Fibroblast of lung (primary cell): ENCODE data around the gene LRRC74A. TPM values are rescaled to one million over a fixed set of nuclear protein-coding genes. Genes with fewer than 3 reads are reported as not detected.

Experiments
- DNase-seq, 2 donors: peaks; one replicate each; pipeline versions ENCODE4 v3.0.0 to v3.0.0-alpha.2; 2010; ENCODE audit warnings: low read depth in 2 of 2
- H2AFZ ChIP-seq: 2 replicates; pipeline ENCODE4 v1.5.1; 2012; ENCODE audit warnings: low read length, control low read depth, inconsistent platforms
- H3K27ac ChIP-seq: 2 replicates; pipeline ENCODE4 v1.5.1; 2011; ENCODE audit warnings: low read length, control low read depth; ENCODE audit not compliant: insufficient read depth
- H3K27me3 ChIP-seq: 2 replicates; pipeline ENCODE4 v1.5.1; 2011; ENCODE audit warnings: mild to moderate bottlenecking, low read length; ENCODE audit not compliant: control insufficient read depth, insufficient read depth
- H3K36me3 ChIP-seq: 2 replicates; pipeline ENCODE4 v1.5.1; 2011; ENCODE audit warnings: low read length; ENCODE audit not compliant: control insufficient read depth, insufficient read depth
- H3K4me1 ChIP-seq: 2 replicates; pipeline ENCODE4 v1.5.1; 2011; ENCODE audit warnings: low read length; ENCODE audit not compliant: control insufficient read depth, insufficient read depth; ENCODE audit errors: extremely low read depth
- H3K4me2 ChIP-seq: 2 replicates; pipeline ENCODE4 v1.5.1; 2011; ENCODE audit warnings: low read length, control low read depth; ENCODE audit not compliant: insufficient read depth; ENCODE audit errors: extremely low read depth
- H3K4me3 ChIP-seq, 4 experiments: fragments of 200-600 bp in 1 of 4; sonication (generic) in 1 of 4; replicated peaks in 1 of 4; 2 replicates each; pipeline ENCODE4 v1.5.1; 2011 to 2016; ENCODE audit warnings: low read length in 4 of 4, low read depth in 3 of 4, mild to moderate bottlenecking in 3 of 4, control low read depth in 2 of 4, inconsistent platforms in 1 of 4, mixed read lengths in 1 of 4; ENCODE audit not compliant: insufficient read depth in 1 of 4; ENCODE audit errors: control extremely low read depth in 1 of 4
- H3K79me2 ChIP-seq: 2 replicates; pipeline ENCODE4 v1.5.1; 2012; ENCODE audit warnings: mild to moderate bottlenecking, low read length, inconsistent platforms; ENCODE audit not compliant: control insufficient read depth, insufficient read depth
- H3K9ac ChIP-seq: 2 replicates; pipeline ENCODE4 v1.5.1; 2011; ENCODE audit warnings: mild to moderate bottlenecking, low read length, control low read depth; ENCODE audit not compliant: insufficient read depth
- H3K9me3 ChIP-seq: 2 replicates; pipeline ENCODE4 v1.5.1; 2012; ENCODE audit warnings: low read depth, low read length; ENCODE audit not compliant: control insufficient read depth, insufficient read depth
- H4K20me1 ChIP-seq: 2 replicates; pipeline ENCODE4 v1.5.1; 2011; ENCODE audit warnings: low read length; ENCODE audit not compliant: control insufficient read depth, insufficient read depth; ENCODE audit errors: extremely low read depth
- CTCF ChIP-seq, 2 donors: IDR thresholded peaks in 1 of 2; conservative IDR thresholded peaks in 1 of 2; 1 replicate in 1 of 2; 2 replicates in 1 of 2; pipeline ENCODE4 v1.5.1; 2011 to 2012; ENCODE audit warnings: low read length in 2 of 2, control low read depth in 1 of 2, inconsistent platforms in 1 of 2, low read depth in 1 of 2, mild to moderate bottlenecking in 1 of 2
- EZH2 ChIP-seq: IDR thresholded peaks from 2 replicates; pipeline ENCODE4 v1.5.1; 2012; ENCODE audit warnings: low read length, control low read depth, mild to moderate bottlenecking; ENCODE audit errors: missing control alignments
- polyA plus RNA-seq, 2 donors: library from polyadenylated mRNA; depleted of rRNA in 1 of 2; stranded (reverse) in 1 of 2; unstranded in 1 of 2; fragments of >200 nt; gene quantifications; 2 replicates each; pipeline ENCODE4 v1.2.1, GENCODE V29; 2011 to 2012; ENCODE audit warnings: missing spikeins in 1 of 2
- total RNA-seq: library from RNA; depleted of rRNA; stranded (reverse); fragments of >200 nt; gene quantifications from 2 replicates; pipeline ENCODE4 v1.2.1, GENCODE V29; 2014

Gene LRRC74A
- total and polyA plus RNA-seq, 2 donors (not counting 1 experiment from before 2014, with no cell fraction given), result not detected

- Histone ChIP-seq H2AFZ (no peak overlapping the region), H3K27me3 (peaks cover 12% of the 10 kb centered on the region), H3K4me3 (no peak overlapping the region), H3K79me2 (no peaks in the 10 kb centered on the region), H3K27ac (no peak overlapping the region), H3K4me1 (no peaks in the 10 kb centered on the region), H4K20me1 (no peaks in the 10 kb centered on the region), H3K9me3 (no peaks in the 10 kb centered on the region), H3K4me2 (no peak overlapping the region), H3K9ac (no peak overlapping the region), H3K36me3 (no peaks in the 10 kb centered on the region)
- no peak for DNase-seq
- no peak for TF ChIP-seq CTCF (conservative IDR thresholded peaks at IDR 0.05 in 1 of 2, IDR thresholded peaks at IDR 0.05 in 1 of 2; ENCODE audit: low read depth in 1 of 2, low read length in 2 of 2)
- TF ChIP-seq EZH2, result no peak
These were observed 40.2 kb downstream of the LRRC74A start for GRCh38 chr14:76866456-76866855.

- H2AFZ ChIP-seq, result no peak overlapping the region
- H3K79me2 ChIP-seq, result no peaks in the 10 kb centered on the region
- no peak for DNase-seq
- TF ChIP-seq CTCF (conservative IDR thresholded peaks at IDR 0.05 in 1 of 2, IDR thresholded peaks at IDR 0.05 in 1 of 2; ENCODE audit: low read depth in 1 of 2, low read length in 2 of 2) (no peak), EZH2 (no peak)
- no peak overlapping the region for H3K4me3 ChIP-seq
- H3K4me2 ChIP-seq, result no peak overlapping the region
- no peak overlapping the region for H3K27ac ChIP-seq
- H3K9me3 ChIP-seq, result no peaks in the 10 kb centered on the region
- no peaks in the 10 kb centered on the region for H3K36me3 ChIP-seq
- H3K27me3 ChIP-seq, result peaks cover 6% of the 10 kb centered on the region
- no peaks in the 10 kb centered on the region for H3K4me1 ChIP-seq
- H3K9ac ChIP-seq, result no peak overlapping the region
- H4K20me1 ChIP-seq, result no peaks in the 10 kb centered on the region
These were observed 41.6 kb downstream of the LRRC74A start for GRCh38 chr14:76867516-76868453.

GRCh38 chr14:76868454-76869170 lies 42.4 kb downstream of the LRRC74A start:
- Histone ChIP-seq H4K20me1 (no peaks in the 10 kb centered on the region), H3K9me3 (no peaks in the 10 kb centered on the region), H3K9ac (no peak overlapping the region), H3K27me3 (peaks cover 6% of the 10 kb centered on the region), H3K4me1 (no peaks in the 10 kb centered on the region), H3K79me2 (no peaks in the 10 kb centered on the region), H3K36me3 (no peaks in the 10 kb centered on the region), H3K4me3 (no peak overlapping the region), H3K4me2 (no peak overlapping the region), H2AFZ (no peak overlapping the region), H3K27ac (no peak overlapping the region)
- no peak for DNase-seq
- TF ChIP-seq CTCF (conservative IDR thresholded peaks at IDR 0.05 in 1 of 2, IDR thresholded peaks at IDR 0.05 in 1 of 2; ENCODE audit: low read depth in 1 of 2, low read length in 2 of 2) (no peak), EZH2 (no peak)
